IMR-90 (cell line): ENCODE data around the gene BCKDK. TPM values are rescaled to one million over a fixed set of nuclear protein-coding genes. Genes with fewer than 3 reads are reported as not detected.
"Not testable (repeated sequence)": the region's sequence is repeated elsewhere in the genome, so short reads cannot be mapped to it uniquely, and the experiment has no call there.

Source experiments
- ATAC-seq: fragments of 200-7000 bp; cut with Tn5 transposase; 2 replicates; pipeline ENCODE4 v1.9.1; 2020; ENCODE audit warnings: low read depth, mild to moderate bottlenecking, moderate library complexity
- BruUV-seq: library from RNA; stranded (reverse); fragments of 400-500 nt; replicated peaks from 2 replicates; lab custom pipeline; 2021; lab: Mats Ljungman, UMichigan
- CTCF ChIA-PET: fragments of 300-600 bp; formaldehyde crosslinking; extraction: SDS; loops from one replicate; lab custom pipeline; 2021; ENCODE audit warnings: antibody characterized with exemption; lab: Yijun Ruan, JAX
- POLR2A ChIA-PET: fragments of 300-600 bp; sonication (Branson Sonifier 250); formaldehyde crosslinking; loops from one replicate; lab custom pipeline; 2022; ENCODE audit warnings: antibody characterized with exemption; ENCODE audit not compliant: unreplicated experiment; lab: Charles Lee
- DNase-seq: peaks from one replicate; pipeline ENCODE4 v3.0.0; 2013
- H2AFZ ChIP-seq: replicated peaks from 2 replicates; pipeline ENCODE3; 2013; ENCODE audit warnings: low read length, mild to moderate bottlenecking; ENCODE audit not compliant: poor library complexity
- H2AK5ac ChIP-seq: 2 replicates; pipeline ENCODE4 v1.6.1; 2013; ENCODE audit warnings: low read depth, low read length, inconsistent platforms
- H2AK9ac ChIP-seq: replicated peaks from 2 replicates; pipeline ENCODE3; 2013; ENCODE audit warnings: mild to moderate bottlenecking, low read depth, low read length, moderate library complexity; ENCODE audit not compliant: poor library complexity
- H2BK120ac ChIP-seq: 2 replicates; pipeline ENCODE4 v1.6.1; 2013; ENCODE audit warnings: low read depth, low read length, inconsistent platforms
- H2BK15ac ChIP-seq: 3 replicates; pipeline ENCODE4 v1.6.1; 2013; ENCODE audit warnings: low read depth, low read length, inconsistent platforms
- H2BK20ac ChIP-seq: 2 replicates; pipeline ENCODE4 v1.6.1; 2013; ENCODE audit warnings: low read depth, mild to moderate bottlenecking, inconsistent platforms, low read length, moderate library complexity
- H2BK5ac ChIP-seq: 2 replicates; pipeline ENCODE4 v1.6.1; 2013; ENCODE audit warnings: mild to moderate bottlenecking, low read depth, low read length, inconsistent platforms; ENCODE audit not compliant: poor library complexity, severe bottlenecking
- H3K14ac ChIP-seq: replicated peaks from 2 replicates; pipeline ENCODE4 v1.6.1; 2013; ENCODE audit warnings: low read depth, low read length, inconsistent platforms
- H3K18ac ChIP-seq: 2 replicates; pipeline ENCODE4 v1.6.1; 2013; ENCODE audit warnings: low read depth, low read length, control low read depth
- H3K23ac ChIP-seq: 2 replicates; pipeline ENCODE4 v1.6.1; 2013; ENCODE audit warnings: low read depth, low read length, inconsistent platforms
- H3K27ac ChIP-seq: 2 replicates; pipeline ENCODE4 v1.5.1; 2013; ENCODE audit warnings: mild to moderate bottlenecking, control low read depth, low read length; ENCODE audit not compliant: insufficient read depth
- H3K27me3 ChIP-seq: 2 replicates; pipeline ENCODE4 v1.6.1; 2013; ENCODE audit warnings: low read length; ENCODE audit not compliant: control insufficient read depth, insufficient read depth
- H3K36me3 ChIP-seq: 2 replicates; pipeline ENCODE4 v1.6.1; 2013; ENCODE audit warnings: low read length, mixed read lengths; ENCODE audit not compliant: control insufficient read depth, insufficient read depth
- H3K4ac ChIP-seq: 2 replicates; pipeline ENCODE4 v1.6.1; 2013; ENCODE audit warnings: low read depth, low read length, inconsistent platforms
- H3K4me1 ChIP-seq: 2 replicates; pipeline ENCODE4 v1.6.1; 2013; ENCODE audit warnings: low read length, mixed read lengths; ENCODE audit not compliant: control insufficient read depth, insufficient read depth
- H3K4me2 ChIP-seq: 2 replicates; pipeline ENCODE4 v1.6.1; 2013; ENCODE audit warnings: low read depth, mild to moderate bottlenecking, control low read depth, low read length, moderate library complexity
- H3K4me3 ChIP-seq: 2 replicates; pipeline ENCODE4 v1.5.1; 2013; ENCODE audit warnings: low read depth, mild to moderate bottlenecking, control low read depth, low read length, moderate library complexity; ENCODE audit not compliant: insufficient read depth
- H3K56ac ChIP-seq: 2 replicates; pipeline ENCODE4 v1.6.1; 2013; ENCODE audit warnings: low read length, inconsistent platforms; ENCODE audit not compliant: insufficient read depth; ENCODE audit errors: extremely low read depth
- H3K79me1 ChIP-seq, 2 experiments: 2 replicates each; pipeline ENCODE4 v1.6.1; 2013; ENCODE audit warnings: low read length in 2 of 2, inconsistent platforms in 1 of 2, low read depth in 1 of 2
- H3K9ac ChIP-seq: 2 replicates; pipeline ENCODE4 v1.6.1; 2013; ENCODE audit warnings: low read depth, low read length, control low read depth
- H3K9me1 ChIP-seq: 2 replicates; pipeline ENCODE4 v1.6.1; 2013; ENCODE audit warnings: low read length, inconsistent platforms; ENCODE audit not compliant: insufficient read depth
- H3K9me3 ChIP-seq: 2 replicates; pipeline ENCODE4 v1.6.1; 2013; ENCODE audit warnings: low read length; ENCODE audit not compliant: control insufficient read depth, insufficient read depth
- H4K20me1 ChIP-seq: 2 replicates; pipeline ENCODE4 v1.6.1; 2013; ENCODE audit warnings: low read length, inconsistent platforms; ENCODE audit not compliant: insufficient read depth
- H4K5ac ChIP-seq: 2 replicates; pipeline ENCODE4 v1.6.1; 2013; ENCODE audit warnings: mild to moderate bottlenecking, low read depth, low read length, control low read depth
- H4K8ac ChIP-seq, 2 experiments: 2 replicates each; pipeline ENCODE4 v1.6.1; 2013; ENCODE audit warnings: low read depth in 2 of 2, low read length in 2 of 2, control low read depth in 1 of 2, inconsistent platforms in 1 of 2
- H4K91ac ChIP-seq: 2 replicates; pipeline ENCODE4 v1.6.1; 2013; ENCODE audit warnings: low read depth, low read length, inconsistent platforms; ENCODE audit not compliant: insufficient read depth
- MAFK ChIP-seq: IDR thresholded peaks from 2 replicates; pipeline ENCODE4 v1.6.1; 2012; ENCODE audit warnings: low read depth, low read length, improper control_type of control experiment
- WGBS, 2 experiments: methylation state at CpG; one replicate each; pipeline versions ENCODE4 v1.1.5 to v1.1.7; 2013; ENCODE audit warnings: missing lambda C conversion rate in 2 of 2; ENCODE audit not compliant: insufficient read length in 1 of 2; ENCODE audit errors: extremely low coverage in 2 of 2; 5-methylcytosine and 5-hydroxymethylcytosine counted together
- dilution Hi-C: fragments of 300-500 bp; cut with HindIII; formaldehyde crosslinking; loops from one replicate; pipeline ENCODE4 v1.14.3; 2018; ENCODE audit warnings: low sequenced_read_pairs; ENCODE audit not compliant: unreplicated experiment
- in situ Hi-C: fragments of 300-500 bp; cut with MboI; formaldehyde crosslinking; loops from 3 replicates; pipeline ENCODE4 v1.14.3; 2019; ENCODE audit warnings: low sequenced_read_pairs, inconsistent platforms, mixed read lengths
- intact Hi-C: fragments of 100-400 bp; cut with micrococcal nuclease; formaldehyde crosslinking; loops from 2 replicates; pipeline ENCODE4 v1.10.0; 2022
- polyA plus RNA-seq, 3 experiments: library from polyadenylated mRNA; depleted of rRNA; stranded (reverse); fragments of >200 nt; gene quantifications; 2 replicates each; pipeline ENCODE4 v1.2.3, GENCODE V29; 2012; ENCODE audit warnings: low replicate concordance in 1 of 3
- total RNA-seq: library from RNA; depleted of rRNA; stranded (reverse); fragments of >200 nt; gene quantifications from 2 replicates; pipeline ENCODE4 v1.2.3, GENCODE V29; 2012

Gene BCKDK
- total and polyA plus RNA-seq, 2 of the 4 experiments (the other 2 are of a cell fraction), result 26.0 to 79.3 TPM

DNA sequence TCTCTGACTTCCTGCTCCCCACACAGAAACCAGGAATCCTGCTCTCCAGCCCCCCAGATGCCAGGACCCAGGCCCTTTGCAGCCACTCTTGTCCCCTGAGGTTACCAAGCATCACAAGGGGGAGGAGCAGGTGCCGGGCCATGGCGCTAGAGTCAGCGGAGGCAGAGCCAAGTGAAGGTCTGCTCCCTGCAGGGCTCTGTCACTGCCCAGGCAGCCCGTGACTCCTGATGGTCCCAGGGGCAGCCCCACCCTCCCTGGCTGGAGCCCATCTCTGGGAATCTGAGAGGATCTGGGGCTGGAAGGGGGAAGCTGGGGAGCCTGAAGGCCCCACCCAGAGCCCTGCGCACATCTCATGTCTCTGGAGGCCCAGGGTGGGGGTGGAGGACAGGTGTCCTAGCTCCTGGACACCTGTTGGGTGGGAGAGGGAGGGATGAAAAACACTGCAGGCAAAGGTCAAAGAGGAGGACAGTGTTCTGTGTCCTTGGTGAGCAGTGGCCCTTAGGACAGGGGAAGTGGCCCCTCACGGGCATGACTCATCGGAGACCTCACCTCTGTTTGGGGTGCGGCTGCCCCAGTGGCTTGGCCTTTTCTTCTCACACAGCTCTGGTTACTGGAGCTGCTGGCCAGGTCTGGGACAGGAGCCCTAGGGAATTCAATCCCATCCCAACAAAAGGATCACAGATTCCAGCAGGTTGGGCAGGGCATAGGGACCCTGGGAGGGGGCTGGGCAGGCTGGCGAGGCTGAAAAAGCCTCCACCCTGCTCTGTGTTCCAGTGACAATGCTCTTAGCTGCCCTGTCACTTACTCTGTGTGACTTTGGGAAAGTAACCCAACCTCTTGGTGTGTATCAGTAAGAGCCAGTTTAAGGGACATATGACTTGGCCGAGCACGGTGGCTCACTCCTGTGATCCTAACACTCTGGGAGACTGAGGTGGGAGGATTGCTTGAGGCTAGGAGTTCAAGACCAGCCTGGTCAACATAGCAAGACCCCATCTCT, 42.0 kb downstream of the BCKDK start, which contains the start of gene PRSS36 (continued):
- no peak for TF ChIP-seq MAFK

DNA sequence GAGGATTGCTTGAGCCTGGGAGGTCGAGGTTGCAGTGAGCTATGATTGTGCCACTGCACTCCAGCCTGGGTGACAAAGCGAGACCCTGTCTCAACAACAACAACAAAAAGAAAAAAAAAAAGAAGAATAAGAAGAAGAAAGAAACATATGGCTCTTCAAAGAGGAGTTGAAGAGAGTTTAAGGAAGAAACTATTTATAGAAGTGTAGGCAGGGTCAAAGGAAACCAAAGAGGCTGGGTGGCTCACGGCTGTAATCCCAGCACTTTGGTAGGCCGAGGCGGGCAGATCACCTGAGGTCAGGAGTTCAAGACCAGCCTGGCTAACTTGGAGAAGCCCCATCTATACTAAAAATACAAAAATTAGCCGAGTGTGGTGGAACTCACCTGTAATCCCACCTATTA, 42.8 kb downstream of the BCKDK start:
- not testable (repeated sequence) for H3K4me1 ChIP-seq

More for the DNA sequence above, 42.8 kb downstream of the BCKDK start:
- H3K9ac ChIP-seq, H3K56ac ChIP-seq, in situ Hi-C loops, H4K20me1 ChIP-seq, ATAC-seq, H3K18ac ChIP-seq, H2BK5ac ChIP-seq, H2AK5ac ChIP-seq, H2BK15ac ChIP-seq, BruUV-seq, DNase-seq, H3K9me1 ChIP-seq, H2AK9ac ChIP-seq, H2BK20ac ChIP-seq, H2BK120ac ChIP-seq, intact Hi-C loops, H3K4ac ChIP-seq, H4K5ac ChIP-seq, H3K14ac ChIP-seq, H4K91ac ChIP-seq, H2AFZ ChIP-seq, H3K36me3 ChIP-seq, H3K79me1 ChIP-seq, H3K4me3 ChIP-seq, H3K9me3 ChIP-seq, H3K4me2 ChIP-seq, H3K27ac ChIP-seq, H4K8ac ChIP-seq, dilution Hi-C loops, H3K23ac ChIP-seq: not testable (repeated sequence)
- H3K27me3 ChIP-seq, result peaks cover 37% of the 10 kb centered on the region
- no CpG with 5 or more reads among the region's 6 CpGs for WGBS, 2 experiments
- CTCF ChIA-PET, result interaction anchor here (2.0 kb wide), 1 partner anchor 9 kb away, joined by 7 read pairs; no protein-coding TSS in a partner anchor
- POLR2A ChIA-PET, result interaction anchor here (0.5 kb wide), 1 partner anchor 105 kb away, joined by 3 read pairs; no protein-coding TSS in a partner anchor
